ENCODE results near the gene DNAAF5.
"Not testable (repeated sequence)": the region's sequence is repeated elsewhere in the genome, so short reads cannot be mapped to it uniquely, and the experiment has no call there.

The DNAAF5 gene

DNA sequence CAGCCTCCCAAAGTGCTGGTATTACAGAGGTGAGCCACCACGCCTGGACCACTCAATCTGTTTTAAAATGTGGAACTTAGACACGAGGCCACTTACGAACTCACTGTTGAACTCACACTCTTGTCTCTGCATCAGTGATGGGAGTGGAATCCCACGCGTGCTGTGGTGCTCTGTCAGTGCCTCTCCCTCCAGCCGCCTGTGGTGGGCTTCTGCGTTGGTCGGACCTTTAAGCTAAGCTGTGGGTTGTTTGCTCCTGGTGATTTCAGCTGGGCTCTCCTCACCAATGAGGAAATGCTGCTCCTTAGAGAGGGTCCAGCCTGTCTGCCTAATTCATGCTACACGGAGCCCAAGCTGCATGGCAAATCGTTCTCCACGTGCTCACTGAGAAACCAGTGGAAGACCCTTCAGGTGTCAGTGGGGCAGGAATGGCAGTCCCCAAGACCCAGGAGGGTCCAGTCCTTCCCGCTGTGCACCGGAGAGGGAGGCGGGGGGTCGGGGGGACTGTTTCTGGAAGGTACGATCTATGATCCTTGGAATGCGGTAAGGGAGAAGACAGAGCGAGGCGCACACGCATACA, 18.4 kb downstream of the DNAAF5 start:
- no peak for TF ChIP-seq PAX5 (IDR thresholded peaks at IDR 0.05; ENCODE audit: insufficient read depth, low read length, severe bottlenecking)
- no peak for TF ChIP-seq TAF1 (IDR thresholded peaks at IDR 0.05; ENCODE audit: low read depth, low read length)
- no peak for TF ChIP-seq POU2F2 (IDR thresholded peaks at IDR 0.05; ENCODE audit: low read depth, low read length)
- no peak for TF ChIP-seq POLR2A (IDR thresholded peaks at IDR 0.05; ENCODE audit: low read depth, low read length)
- TF ChIP-seq SPI1 (IDR thresholded peaks at IDR 0.05; ENCODE audit: low read depth, low read length): no peak
- no peak for TF ChIP-seq POLR2AphosphoS5 (IDR thresholded peaks at IDR 0.05; ENCODE audit: low read depth, low read length)
- DNase-seq (ENCODE audit: insufficient read length, low spot score) (no peak), FAIRE-seq (no peak)

DNA sequence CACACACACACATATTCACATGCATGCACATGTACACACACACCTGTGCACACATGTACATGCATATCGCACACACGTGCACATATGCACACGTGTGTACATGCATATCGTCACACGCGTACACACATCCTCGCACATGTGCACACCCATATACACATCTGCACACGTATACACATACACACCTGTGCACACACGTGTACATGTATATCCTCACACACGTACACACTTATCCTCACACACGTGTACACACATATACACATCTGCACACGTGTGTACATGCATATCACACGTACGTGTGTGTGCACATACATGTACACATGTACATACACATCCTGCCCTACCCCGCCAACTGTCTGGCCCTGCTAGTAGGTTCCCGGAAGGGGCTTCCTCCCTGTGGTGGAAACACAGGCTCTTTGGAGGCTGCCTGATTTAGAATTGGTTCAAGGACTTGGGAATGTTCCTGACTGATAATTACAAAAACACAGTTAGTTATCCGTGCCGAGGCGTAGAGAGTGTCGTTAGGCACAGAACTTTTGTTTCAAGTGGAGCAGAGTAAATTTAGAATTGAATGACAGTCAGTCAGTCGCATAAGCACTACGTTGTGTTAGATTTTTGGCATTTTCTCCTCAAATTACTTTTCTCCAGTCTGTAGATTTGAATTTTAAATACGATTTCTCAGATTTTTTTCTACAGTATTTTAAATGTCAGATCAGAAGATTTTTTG, 19.1 kb downstream of the DNAAF5 start:
- no peak for DNase-seq (ENCODE audit: insufficient read length, low spot score)
- FAIRE-seq: peak; percentile 82
- TF ChIP-seq POLR2AphosphoS5 (IDR thresholded peaks at IDR 0.05; ENCODE audit: low read depth, low read length): peak; percentile 66
- no peak for TF ChIP-seq POLR2A (IDR thresholded peaks at IDR 0.05; ENCODE audit: low read depth, low read length)
- no peak for TF ChIP-seq SPI1 (IDR thresholded peaks at IDR 0.05; ENCODE audit: low read depth, low read length)

DNA sequence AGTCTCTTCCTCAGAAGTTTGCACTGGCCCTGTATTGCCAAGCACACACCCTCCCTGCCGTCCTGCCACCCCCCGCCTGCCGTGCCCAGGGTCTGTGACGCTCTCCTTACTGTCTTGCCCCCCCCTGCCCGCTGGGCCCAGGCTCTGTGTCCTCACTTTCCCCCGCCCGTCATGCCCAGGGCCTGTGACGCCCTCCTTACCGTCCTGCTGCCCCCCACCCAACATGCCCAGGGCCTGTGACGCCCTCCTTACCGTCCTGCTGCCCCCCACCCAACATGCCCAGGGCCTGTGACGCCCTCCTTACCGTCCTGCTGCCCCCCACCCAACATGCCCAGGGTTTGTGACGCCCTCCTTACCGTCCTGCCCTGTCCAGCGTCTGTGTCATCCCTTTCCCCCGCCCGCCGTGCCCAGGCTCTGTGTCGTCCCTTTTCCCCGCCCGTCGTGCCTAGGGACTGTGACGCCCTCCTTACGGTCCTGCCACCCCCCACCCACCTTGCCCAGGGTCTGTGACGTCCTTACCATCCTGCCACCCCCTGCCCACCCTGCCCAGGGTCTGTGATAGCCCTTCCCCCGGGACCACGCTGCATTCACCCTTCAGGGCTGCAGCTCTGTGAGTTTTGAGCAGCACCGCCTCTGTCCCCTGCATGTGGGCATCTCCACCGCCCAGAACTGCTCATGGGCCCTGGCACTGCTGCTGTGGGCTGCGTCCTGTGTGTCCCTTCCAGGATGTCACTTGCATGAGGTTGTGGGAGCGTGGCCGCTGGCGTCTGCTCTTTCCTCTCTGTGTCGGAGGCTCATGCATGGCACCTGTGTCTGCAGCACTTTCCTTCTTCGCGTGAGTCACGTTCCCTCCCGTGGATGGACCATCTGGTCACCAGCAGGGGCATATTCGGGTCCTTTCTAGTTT, 19.9 kb downstream of the DNAAF5 start:
- FAIRE-seq (no peak), DNase-seq (ENCODE audit: insufficient read length, low spot score) (no peak)
- TF ChIP-seq POU2F2 (IDR thresholded peaks at IDR 0.05; ENCODE audit: low read depth, low read length) (no peak), SPI1 (IDR thresholded peaks at IDR 0.05; ENCODE audit: low read depth, low read length) (no peak), POLR2AphosphoS5 (IDR thresholded peaks at IDR 0.05; ENCODE audit: low read depth, low read length) (no peak), PAX5 (IDR thresholded peaks at IDR 0.05; ENCODE audit: insufficient read depth, low read length, severe bottlenecking) (no peak), TAF1 (IDR thresholded peaks at IDR 0.05; ENCODE audit: low read depth, low read length) (no peak), POLR2A (IDR thresholded peaks at IDR 0.05; ENCODE audit: low read depth, low read length) (no peak)

DNA sequence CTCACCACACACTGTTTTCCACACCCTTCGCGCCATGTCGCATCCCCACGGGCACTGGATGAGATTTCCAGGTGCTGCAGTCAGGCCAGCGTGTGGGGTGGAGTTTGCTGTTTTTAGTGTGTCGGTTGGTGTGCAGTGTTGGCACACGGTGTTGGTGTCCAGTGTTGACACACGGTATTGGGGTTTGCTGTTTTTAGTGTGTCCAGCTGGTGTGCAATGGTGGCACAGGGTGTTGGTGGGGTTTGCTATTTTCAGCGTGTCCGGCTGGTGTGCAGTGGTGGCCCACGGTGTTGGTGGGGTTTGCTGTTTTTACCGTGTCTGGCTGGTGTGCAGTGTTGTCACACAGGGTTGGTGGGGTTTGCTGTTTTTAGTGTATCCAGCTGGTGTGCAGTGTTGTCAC, 20.7 kb downstream of the DNAAF5 start:
- no peak for TF ChIP-seq PAX5 (IDR thresholded peaks at IDR 0.05; ENCODE audit: insufficient read depth, low read length, severe bottlenecking)
- TF ChIP-seq POLR2AphosphoS5 (IDR thresholded peaks at IDR 0.05; ENCODE audit: low read depth, low read length): no peak
- no peak for TF ChIP-seq POLR2A (IDR thresholded peaks at IDR 0.05; ENCODE audit: low read depth, low read length)
- no peak for TF ChIP-seq TAF1 (IDR thresholded peaks at IDR 0.05; ENCODE audit: low read depth, low read length)
- no peak for TF ChIP-seq SPI1 (IDR thresholded peaks at IDR 0.05; ENCODE audit: low read depth, low read length)
- TF ChIP-seq POU2F2 (IDR thresholded peaks at IDR 0.05; ENCODE audit: low read depth, low read length): no peak
- FAIRE-seq (no peak), DNase-seq (ENCODE audit: insufficient read length, low spot score) (no peak)

DNA sequence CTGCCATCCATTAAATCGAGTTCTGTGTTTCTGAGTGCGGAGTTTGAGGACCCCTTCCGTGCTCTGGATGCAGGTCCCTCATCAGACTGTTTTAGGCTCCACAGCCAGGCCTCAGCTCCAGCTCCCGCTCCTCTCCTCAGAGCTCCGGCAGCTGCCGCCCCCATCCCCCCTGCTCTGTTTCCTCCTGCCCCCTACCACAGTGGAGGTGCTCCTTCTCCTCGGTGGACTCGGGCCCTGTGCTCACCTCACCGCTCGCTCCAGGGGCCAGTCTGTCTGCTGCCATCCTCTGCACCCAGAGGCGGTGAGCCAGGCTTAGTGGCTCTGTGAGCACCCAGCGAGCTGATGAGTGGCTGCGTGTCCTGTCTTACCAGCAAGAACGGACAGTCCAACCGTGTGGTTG, 21.9 kb downstream of the DNAAF5 start:
- TF ChIP-seq TAF1 (IDR thresholded peaks at IDR 0.05; ENCODE audit: low read depth, low read length) (no peak), POU2F2 (IDR thresholded peaks at IDR 0.05; ENCODE audit: low read depth, low read length) (no peak), POLR2AphosphoS5 (IDR thresholded peaks at IDR 0.05; ENCODE audit: low read depth, low read length) (no peak), POLR2A (IDR thresholded peaks at IDR 0.05; ENCODE audit: low read depth, low read length) (no peak), PAX5 (IDR thresholded peaks at IDR 0.05; ENCODE audit: insufficient read depth, low read length, severe bottlenecking) (no peak), SPI1 (IDR thresholded peaks at IDR 0.05; ENCODE audit: low read depth, low read length) (no peak)
- DNase-seq (ENCODE audit: insufficient read length, low spot score) (no peak), FAIRE-seq (no peak)

DNA sequence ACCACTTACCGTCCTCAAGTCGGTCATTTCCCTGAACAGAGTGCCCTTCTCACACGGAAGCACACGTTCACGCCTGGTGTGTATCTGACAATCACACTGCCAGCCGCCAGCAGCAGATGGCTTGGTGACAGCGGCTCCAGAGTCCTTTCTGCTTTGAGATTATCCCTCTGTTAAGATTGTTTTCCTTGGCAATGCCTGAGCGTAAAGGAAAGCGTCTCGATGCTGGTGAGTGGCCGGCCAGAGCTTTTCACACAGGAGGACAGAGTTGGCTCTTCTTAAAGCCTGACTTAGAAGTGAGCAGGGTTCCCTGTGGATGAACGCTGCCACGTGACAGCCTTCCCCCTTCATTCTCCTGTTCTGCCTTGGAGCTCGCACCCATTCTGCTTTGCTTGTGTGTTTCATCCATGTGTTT, 22.6 kb downstream of the DNAAF5 start:
- DNase-seq (ENCODE audit: insufficient read length, low spot score): no peak
- FAIRE-seq: no peak

DNA sequence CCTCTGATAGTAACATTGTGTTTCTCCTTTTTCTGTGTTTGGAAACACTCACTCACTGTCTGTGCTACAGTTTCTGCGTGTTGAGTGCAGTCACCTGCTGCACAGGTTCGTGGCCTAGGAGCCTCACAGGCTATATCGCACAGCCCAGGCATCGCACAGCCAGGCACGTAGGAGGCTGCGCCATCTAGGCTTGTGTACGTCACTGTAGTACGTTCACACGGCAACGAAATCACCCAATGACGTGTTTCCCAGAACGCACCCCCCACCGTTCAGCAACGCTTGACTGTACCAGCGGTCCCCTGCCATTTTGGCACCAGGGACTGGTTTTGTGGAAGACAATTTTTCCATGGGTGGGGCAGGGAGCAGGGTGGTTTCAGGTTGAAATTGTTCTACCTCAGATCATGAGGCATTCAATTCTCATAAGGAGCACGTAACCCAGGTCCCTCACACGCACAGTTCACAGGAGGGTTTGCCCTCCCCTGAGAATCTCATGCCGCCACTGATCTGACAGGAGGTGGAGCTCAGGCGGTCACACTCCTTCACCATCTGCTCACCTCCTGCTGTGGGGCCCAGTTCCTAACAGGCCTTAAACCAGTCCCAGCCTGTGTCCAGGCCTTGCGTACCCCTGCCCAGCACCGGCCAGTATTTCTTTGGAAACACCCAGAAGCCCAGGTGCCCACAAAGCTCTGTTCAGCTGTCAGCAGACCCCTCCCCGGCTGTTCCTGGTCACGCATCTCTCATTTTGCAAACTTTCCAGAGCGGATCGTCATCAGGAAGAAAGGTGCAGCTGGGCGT, 23.8 kb downstream of the DNAAF5 start:
- no peak for FAIRE-seq
- TF ChIP-seq POLR2A (IDR thresholded peaks at IDR 0.05; ENCODE audit: low read depth, low read length): no peak
- TF ChIP-seq POU2F2 (IDR thresholded peaks at IDR 0.05; ENCODE audit: low read depth, low read length): no peak
- TF ChIP-seq TAF1 (IDR thresholded peaks at IDR 0.05; ENCODE audit: low read depth, low read length): no peak
- no peak for DNase-seq (ENCODE audit: insufficient read length, low spot score)

More for the DNA sequence above, 22.6 kb downstream of the DNAAF5 start:
- TF ChIP-seq SPI1 (IDR thresholded peaks at IDR 0.05; ENCODE audit: low read depth, low read length): no peak
- TF ChIP-seq PAX5 (IDR thresholded peaks at IDR 0.05; ENCODE audit: insufficient read depth, low read length, severe bottlenecking): no peak
- no peak for TF ChIP-seq POLR2AphosphoS5 (IDR thresholded peaks at IDR 0.05; ENCODE audit: low read depth, low read length)
- no peak for TF ChIP-seq TAF1 (IDR thresholded peaks at IDR 0.05; ENCODE audit: low read depth, low read length)
- no peak for TF ChIP-seq POU2F2 (IDR thresholded peaks at IDR 0.05; ENCODE audit: low read depth, low read length)
- no peak for TF ChIP-seq POLR2A (IDR thresholded peaks at IDR 0.05; ENCODE audit: low read depth, low read length)

DNA sequence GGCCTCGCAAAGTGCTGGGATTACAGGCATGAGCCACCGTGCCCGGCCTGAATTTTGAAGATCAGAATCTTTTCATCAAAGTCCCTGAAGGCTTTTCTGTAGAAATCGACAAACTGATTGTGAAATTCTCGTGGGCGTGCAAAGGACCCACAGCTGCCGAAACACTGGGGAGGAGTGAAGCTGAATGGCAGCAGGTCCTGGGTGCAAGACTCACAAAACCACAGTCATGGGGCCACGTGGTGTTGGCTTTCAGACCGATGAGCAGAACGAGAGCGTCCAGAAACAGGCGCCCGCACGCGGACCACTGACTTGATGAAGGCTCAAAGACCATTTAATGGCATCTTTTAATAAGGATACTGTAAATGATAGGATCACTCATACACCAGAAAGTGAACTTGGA, 25.3 kb downstream of the DNAAF5 start:
- FAIRE-seq (no peak), DNase-seq (ENCODE audit: insufficient read length, low spot score) (no peak)
- TF ChIP-seq POLR2AphosphoS5 (IDR thresholded peaks at IDR 0.05; ENCODE audit: low read depth, low read length): no peak
- TF ChIP-seq POLR2A (IDR thresholded peaks at IDR 0.05; ENCODE audit: low read depth, low read length): no peak
- no peak for TF ChIP-seq PAX5 (IDR thresholded peaks at IDR 0.05; ENCODE audit: insufficient read depth, low read length, severe bottlenecking)
- TF ChIP-seq POU2F2 (IDR thresholded peaks at IDR 0.05; ENCODE audit: low read depth, low read length): no peak
- no peak for TF ChIP-seq TAF1 (IDR thresholded peaks at IDR 0.05; ENCODE audit: low read depth, low read length)
- no peak for TF ChIP-seq SPI1 (IDR thresholded peaks at IDR 0.05; ENCODE audit: low read depth, low read length)

DNA sequence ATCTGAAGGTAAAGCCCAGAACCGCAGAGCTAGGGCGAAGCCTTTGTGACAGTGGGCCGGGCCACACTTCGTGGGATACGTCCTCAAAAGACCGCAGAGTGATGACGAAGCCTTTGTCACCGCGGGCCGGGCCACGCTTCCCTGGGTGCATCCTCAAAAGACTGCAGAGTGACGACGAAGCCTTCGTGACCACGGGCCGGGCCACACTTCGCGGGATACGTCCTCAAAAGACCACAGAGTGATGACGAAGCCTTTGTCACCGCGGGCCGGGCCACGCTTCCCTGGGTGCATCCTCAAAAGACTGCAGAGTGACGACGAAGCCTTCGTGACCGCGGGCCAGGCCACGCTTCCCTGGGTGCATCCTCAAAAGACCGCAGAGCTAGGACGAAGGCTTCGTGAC, 25.8 kb downstream of the DNAAF5 start:
- not testable (repeated sequence) for DNase-seq (ENCODE audit: insufficient read length, low spot score); FAIRE-seq
